T-helper 2 cell (primary cell): ENCODE measurements around the gene MYO9B.
"Not testable (repeated sequence)": the region's sequence is repeated elsewhere in the genome, so short reads cannot be mapped to it uniquely, and the experiment has no call there.

ENCODE experiments used
- DNase-seq, 5 experiments: peaks; one replicate each; pipeline versions ENCODE4 v3.0.0 to v3.0.0-alpha.2; 2012 to 2022

Gene MYO9B

GRCh38 chr19:17121736-17122293 lies 46.2 kb downstream of the MYO9B start:
- DNase-seq: peak in 1 of 5 experiments; percentile 59

GRCh38 chr19:17123041-17123440 lies 47.5 kb downstream of the MYO9B start:
- DNase-seq: no peak

GRCh38 chr19:17124025-17124424 lies 48.4 kb downstream of the MYO9B start:
- no peak for DNase-seq

DNA sequence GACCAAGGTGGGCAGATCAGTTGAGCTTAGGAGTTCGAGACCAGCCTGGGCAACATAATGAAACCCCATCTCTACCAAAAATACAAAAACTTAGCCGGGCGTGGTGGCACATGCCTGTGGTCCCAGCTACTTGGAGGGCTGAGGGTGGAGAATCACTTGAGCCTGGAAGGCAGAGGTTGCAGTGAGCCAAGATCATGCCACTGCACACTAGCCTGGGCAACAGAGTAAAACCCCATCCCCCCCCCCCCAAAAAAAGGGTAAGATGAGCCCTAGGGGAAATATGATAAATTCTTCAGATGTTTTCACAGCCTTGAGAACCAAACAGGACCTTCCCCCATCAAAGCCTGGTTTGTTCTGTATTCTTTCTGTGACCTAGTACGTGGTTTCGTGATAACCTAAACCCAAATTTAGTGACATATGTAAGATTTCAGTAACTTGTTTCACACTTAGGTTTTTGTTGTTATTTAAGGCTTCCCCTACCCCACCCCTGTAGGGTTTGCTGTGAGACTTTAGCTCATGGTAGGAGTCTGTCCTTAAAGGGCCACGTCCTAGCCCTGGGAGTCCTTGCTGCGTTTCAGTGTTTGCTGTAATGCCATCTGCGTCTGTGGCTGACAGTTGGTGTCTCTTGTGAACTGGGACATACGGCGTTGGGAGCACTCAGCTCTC lies 49.6 kb downstream of the MYO9B start:
- DNase-seq: peak in 2 of 5 experiments; percentile 87 to 93

- DNase-seq: peak; percentile 30 to 96 (median 67)
Observed at GRCh38 chr19:17125728-17126677, 50.4 kb downstream of the MYO9B start.

GRCh38 chr19:17127671-17128070 lies 52.1 kb downstream of the MYO9B start:
- DNase-seq: no peak

GRCh38 chr19:17128403-17128802 lies 52.8 kb downstream of the MYO9B start:
- no peak for DNase-seq

DNA sequence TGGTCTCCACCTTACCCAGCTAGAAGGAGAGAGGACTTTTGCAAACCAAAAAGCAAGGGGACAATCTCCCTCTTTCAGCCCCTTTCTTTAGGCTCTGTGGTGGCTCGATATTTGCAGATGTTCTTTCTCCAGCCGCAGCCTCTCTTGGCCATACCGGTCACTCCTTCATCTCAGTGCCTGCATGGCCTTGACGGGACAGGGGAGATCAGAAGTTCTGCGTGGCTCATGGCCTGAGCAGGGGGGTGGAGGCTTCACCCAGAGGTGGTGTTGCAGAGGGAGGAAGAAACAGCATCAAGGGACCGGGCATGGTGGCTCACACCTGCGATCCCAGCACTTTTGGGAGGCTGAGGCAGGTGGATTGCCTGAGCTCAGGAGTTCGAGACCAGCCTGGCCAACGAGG lies 53.2 kb downstream of the MYO9B start:
- DNase-seq: no peak

GRCh38 chr19:17129377-17129776 lies 53.8 kb downstream of the MYO9B start:
- no peak for DNase-seq

- DNase-seq: no peak
Observed at GRCh38 chr19:17135001-17135853, 59.6 kb downstream of the MYO9B start.

DNA sequence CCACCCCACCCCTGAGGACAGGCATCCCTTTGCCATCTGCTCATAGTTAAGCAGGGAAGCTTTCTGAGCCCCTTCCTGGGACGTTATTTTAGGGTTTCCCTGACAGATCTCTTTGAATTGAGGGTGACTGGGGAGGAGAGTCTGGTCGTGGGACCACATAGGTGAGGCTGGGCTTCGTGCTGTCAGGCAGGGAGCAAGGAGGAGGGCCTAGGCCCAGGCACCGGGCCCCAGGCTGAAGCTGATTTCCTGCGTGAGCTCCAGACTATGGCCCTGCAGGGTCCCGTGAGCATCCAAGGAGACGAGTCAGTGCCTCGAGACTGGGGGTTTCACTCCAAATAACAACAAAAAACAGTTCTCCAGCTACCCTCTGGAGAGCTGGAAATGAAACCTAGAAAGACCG lies 60.4 kb downstream of the MYO9B start:
- no peak for DNase-seq

- no peak for DNase-seq
Observed at GRCh38 chr19:17136617-17137016, 61.0 kb downstream of the MYO9B start.

GRCh38 chr19:17137417-17137816 lies 61.8 kb downstream of the MYO9B start:
- no peak for DNase-seq

GRCh38 chr19:17138052-17138846 lies 62.7 kb downstream of the MYO9B start:
- not testable (repeated sequence) for DNase-seq

DNA sequence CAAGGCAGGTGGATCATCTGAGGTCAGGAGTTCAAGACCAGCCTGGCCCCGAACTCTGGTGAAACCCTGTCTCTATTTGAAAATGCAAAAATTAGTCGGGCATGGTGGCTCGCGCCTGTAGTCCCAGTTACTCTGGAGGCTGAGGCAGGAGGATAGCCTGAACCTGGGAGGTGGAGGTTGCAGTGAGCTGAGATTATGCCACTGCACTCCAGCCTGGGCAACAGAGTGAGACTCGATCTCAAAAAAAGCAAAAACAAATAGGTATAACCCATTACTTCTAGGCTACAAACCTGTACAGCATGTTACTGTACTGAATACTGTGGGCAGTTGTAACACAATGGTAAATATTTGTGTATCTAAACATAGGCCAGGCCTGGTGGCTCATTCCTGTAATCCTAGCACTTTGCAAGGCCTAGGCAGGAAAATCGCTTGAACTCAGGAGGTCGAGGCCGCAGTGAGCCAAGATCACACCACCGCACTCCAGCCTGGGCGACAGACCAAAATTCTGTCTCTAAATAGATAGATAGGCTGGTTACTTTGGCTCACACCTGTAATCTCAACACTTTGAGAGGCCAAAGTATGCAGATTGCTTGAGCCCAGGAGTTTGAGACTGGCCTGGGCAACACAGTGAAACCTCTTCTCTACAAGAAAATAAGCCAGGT lies 63.5 kb downstream of the MYO9B start:
- no peak for DNase-seq

- DNase-seq: not testable (repeated sequence)
Observed at GRCh38 chr19:17144771-17145170, 69.2 kb downstream of the MYO9B start.

GRCh38 chr19:17145546-17146497 lies 70.2 kb downstream of the MYO9B start:
- no peak for DNase-seq

- DNase-seq: no peak
Observed at GRCh38 chr19:17148130-17148529, 72.6 kb downstream of the MYO9B start.

DNA sequence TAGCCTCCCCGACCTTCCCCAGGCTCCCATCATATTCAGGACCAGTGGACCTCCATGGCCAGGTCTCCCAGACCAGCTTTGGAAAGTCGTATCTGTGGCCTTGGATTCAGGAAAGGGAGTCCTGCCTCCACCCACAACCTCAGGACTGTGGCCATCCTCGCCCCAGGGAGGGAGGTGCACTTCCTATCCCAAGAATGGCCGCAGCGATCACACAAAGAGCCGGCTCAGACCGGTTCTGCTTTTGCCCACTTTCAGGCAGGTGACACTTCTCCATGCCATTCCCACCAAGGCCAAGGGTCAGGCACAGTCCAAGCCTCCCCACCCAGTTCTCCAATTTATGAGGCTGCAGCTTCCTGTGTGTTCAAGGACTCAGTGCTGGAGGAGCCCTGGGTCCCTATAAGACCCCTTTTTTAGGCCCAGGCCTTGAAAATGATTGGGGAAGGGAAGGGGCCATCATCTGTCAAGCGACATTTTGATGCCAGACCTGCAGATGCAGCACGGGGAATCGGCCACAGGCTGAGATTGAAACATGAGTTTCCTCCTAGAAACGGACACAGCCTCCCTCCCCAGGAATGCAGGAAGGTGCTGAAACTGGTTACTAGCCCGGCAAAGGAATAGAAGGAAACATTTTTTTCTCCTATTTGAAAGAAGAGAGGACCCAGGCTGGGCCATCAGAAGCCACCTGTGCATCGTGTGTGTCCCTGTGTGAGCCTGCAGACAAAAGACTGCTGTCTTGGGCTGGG lies 74.0 kb downstream of the MYO9B start:
- no peak for DNase-seq
